Measurements from ENCODE around the gene PFDN6. TPM values are rescaled to one million over a fixed set of nuclear protein-coding genes. Genes with fewer than 3 reads are reported as not detected.

Gene PFDN6
- total and polyA plus RNA-seq, 2 of the 13 experiments (the other 11 are each of a cell fraction or from before 2014, with no cell fraction given): 75.5 to 87.0 TPM

DNA sequence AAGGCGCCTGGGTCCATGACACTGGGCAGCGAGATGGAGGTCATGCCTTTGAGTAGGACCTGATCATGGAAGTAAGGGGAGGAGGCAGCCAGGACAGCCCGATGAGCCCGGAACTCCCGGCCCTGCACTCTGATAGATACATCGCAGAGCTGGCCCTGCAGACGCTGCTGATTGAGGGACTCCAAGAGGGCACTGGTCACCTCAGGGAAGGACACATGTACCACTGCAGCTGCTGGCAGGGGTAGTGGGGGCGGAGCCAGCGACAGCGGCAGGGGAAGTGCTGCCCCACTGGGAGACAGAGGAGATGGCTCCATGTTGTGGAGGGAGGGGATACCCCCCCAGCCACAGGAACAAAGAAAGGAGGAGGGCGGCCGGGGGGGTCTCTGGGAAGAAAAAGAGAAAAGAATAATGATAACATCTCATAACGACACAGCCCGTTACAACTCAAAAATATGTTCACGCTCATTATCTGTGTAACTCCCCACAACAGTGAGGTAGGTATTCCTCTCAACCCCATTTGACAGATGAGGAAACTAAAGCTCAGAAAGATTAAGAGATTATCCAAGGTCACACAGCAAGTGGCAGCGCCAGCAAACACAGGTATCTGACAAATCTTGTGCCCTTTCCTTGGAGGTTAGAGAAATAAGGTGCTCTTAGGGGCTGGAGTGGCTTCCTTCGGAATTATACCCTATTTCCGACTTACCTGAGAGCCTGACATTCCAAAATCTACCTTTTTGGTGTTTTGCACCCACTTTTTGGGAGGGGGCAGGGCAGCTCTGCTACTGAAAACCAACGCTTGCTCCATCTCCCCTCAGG lies 27.4 kb downstream of the PFDN6 start (continued):
- TF ChIP-seq, protein P1, sequence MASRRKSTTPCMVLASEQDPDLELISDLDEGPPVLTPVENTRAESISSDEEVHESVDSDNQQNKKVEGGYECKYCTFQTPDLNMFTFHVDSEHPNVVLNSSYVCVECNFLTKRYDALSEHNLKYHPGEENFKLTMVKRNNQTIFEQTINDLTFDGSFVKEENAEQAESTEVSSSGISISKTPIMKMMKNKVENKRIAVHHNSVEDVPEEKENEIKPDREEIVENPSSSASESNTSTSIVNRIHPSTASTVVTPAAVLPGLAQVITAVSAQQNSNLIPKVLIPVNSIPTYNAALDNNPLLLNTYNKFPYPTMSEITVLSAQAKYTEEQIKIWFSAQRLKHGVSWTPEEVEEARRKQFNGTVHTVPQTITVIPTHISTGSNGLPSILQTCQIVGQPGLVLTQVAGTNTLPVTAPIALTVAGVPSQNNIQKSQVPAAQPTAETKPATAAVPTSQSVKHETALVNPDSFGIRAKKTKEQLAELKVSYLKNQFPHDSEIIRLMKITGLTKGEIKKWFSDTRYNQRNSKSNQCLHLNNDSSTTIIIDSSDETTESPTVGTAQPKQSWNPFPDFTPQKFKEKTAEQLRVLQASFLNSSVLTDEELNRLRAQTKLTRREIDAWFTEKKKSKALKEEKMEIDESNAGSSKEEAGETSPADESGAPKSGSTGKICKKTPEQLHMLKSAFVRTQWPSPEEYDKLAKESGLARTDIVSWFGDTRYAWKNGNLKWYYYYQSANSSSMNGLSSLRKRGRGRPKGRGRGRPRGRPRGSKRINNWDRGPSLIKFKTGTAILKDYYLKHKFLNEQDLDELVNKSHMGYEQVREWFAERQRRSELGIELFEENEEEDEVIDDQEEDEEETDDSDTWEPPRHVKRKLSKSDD (CRISPR knock-in tag; IDR thresholded peaks at IDR 0.05; ENCODE audit: low read depth): no peak
- no peak for TF ChIP-seq ZBTB20 (CRISPR knock-in tag; IDR thresholded peaks at IDR 0.05; ENCODE audit: borderline replicate concordance, low read depth)
- TF ChIP-seq, protein P2, sequence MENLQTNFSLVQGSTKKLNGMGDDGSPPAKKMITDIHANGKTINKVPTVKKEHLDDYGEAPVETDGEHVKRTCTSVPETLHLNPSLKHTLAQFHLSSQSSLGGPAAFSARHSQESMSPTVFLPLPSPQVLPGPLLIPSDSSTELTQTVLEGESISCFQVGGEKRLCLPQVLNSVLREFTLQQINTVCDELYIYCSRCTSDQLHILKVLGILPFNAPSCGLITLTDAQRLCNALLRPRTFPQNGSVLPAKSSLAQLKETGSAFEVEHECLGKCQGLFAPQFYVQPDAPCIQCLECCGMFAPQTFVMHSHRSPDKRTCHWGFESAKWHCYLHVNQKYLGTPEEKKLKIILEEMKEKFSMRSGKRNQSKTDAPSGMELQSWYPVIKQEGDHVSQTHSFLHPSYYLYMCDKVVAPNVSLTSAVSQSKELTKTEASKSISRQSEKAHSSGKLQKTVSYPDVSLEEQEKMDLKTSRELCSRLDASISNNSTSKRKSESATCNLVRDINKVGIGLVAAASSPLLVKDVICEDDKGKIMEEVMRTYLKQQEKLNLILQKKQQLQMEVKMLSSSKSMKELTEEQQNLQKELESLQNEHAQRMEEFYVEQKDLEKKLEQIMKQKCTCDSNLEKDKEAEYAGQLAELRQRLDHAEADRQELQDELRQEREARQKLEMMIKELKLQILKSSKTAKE (CRISPR knock-in tag; IDR thresholded peaks at IDR 0.05; ENCODE audit: borderline replicate concordance): no peak
- TF ChIP-seq FLYWCH1 (CRISPR knock-in tag; IDR thresholded peaks at IDR 0.05): no peak
- no peak for TF ChIP-seq ZNF530 (CRISPR knock-in tag; IDR thresholded peaks at IDR 0.05; ENCODE audit: low read depth)
- TF ChIP-seq PRMT3 (CRISPR knock-in tag; IDR thresholded peaks at IDR 0.05; ENCODE audit: borderline replicate concordance, low read depth): no peak
- TF ChIP-seq, protein P3, sequence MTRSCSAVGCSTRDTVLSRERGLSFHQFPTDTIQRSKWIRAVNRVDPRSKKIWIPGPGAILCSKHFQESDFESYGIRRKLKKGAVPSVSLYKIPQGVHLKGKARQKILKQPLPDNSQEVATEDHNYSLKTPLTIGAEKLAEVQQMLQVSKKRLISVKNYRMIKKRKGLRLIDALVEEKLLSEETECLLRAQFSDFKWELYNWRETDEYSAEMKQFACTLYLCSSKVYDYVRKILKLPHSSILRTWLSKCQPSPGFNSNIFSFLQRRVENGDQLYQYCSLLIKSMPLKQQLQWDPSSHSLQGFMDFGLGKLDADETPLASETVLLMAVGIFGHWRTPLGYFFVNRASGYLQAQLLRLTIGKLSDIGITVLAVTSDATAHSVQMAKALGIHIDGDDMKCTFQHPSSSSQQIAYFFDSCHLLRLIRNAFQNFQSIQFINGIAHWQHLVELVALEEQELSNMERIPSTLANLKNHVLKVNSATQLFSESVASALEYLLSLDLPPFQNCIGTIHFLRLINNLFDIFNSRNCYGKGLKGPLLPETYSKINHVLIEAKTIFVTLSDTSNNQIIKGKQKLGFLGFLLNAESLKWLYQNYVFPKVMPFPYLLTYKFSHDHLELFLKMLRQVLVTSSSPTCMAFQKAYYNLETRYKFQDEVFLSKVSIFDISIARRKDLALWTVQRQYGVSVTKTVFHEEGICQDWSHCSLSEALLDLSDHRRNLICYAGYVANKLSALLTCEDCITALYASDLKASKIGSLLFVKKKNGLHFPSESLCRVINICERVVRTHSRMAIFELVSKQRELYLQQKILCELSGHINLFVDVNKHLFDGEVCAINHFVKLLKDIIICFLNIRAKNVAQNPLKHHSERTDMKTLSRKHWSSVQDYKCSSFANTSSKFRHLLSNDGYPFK (CRISPR knock-in tag; IDR thresholded peaks at IDR 0.05; ENCODE audit: borderline replicate concordance): no peak
- TF ChIP-seq, protein P4, sequence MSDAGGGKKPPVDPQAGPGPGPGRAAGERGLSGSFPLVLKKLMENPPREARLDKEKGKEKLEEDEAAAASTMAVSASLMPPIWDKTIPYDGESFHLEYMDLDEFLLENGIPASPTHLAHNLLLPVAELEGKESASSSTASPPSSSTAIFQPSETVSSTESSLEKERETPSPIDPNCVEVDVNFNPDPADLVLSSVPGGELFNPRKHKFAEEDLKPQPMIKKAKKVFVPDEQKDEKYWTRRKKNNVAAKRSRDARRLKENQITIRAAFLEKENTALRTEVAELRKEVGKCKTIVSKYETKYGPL (CRISPR knock-in tag; IDR thresholded peaks at IDR 0.05): no peak
- no peak for TF ChIP-seq ZNF451 (CRISPR knock-in tag; IDR thresholded peaks at IDR 0.05)
- no peak for TF ChIP-seq SMAD9 (CRISPR knock-in tag; IDR thresholded peaks at IDR 0.05)
- no peak for TF ChIP-seq ZNF788 (CRISPR knock-in tag; IDR thresholded peaks at IDR 0.05; ENCODE audit: borderline replicate concordance)
- 0 out of 2 replicates have a peak, but pooled peaks have one; percentile 2 for TF ChIP-seq MTF2 (CRISPR knock-in tag; IDR thresholded peaks at IDR 0.05; ENCODE audit: borderline replicate concordance)
- no peak for TF ChIP-seq SP2 (CRISPR knock-in tag; IDR thresholded peaks at IDR 0.05)
- TF ChIP-seq ZC3H4 (CRISPR knock-in tag; IDR thresholded peaks at IDR 0.05; ENCODE audit: borderline replicate concordance): no peak
- TF ChIP-seq, protein P5, sequence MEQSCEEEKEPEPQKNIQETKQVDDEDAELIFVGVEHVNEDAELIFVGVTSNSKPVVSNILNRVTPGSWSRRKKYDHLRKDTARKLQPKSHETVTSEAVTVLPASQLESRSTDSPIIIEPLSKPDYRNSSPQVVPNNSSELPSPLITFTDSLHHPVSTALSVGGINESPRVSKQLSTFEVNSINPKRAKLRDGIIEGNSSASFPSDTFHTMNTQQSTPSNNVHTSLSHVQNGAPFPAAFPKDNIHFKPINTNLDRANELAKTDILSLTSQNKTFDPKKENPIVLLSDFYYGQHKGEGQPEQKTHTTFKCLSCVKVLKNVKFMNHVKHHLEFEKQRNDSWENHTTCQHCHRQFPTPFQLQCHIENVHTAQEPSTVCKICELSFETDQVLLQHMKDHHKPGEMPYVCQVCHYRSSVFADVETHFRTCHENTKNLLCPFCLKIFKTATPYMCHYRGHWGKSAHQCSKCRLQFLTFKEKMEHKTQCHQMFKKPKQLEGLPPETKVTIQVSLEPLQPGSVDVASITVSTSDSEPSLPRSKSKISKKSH (CRISPR knock-in tag; IDR thresholded peaks at IDR 0.05; ENCODE audit: borderline replicate concordance): no peak
- no peak for TF ChIP-seq TP53 (CRISPR knock-in tag; conservative IDR thresholded peaks at IDR 0.05)
- no peak for TF ChIP-seq SP1 (IDR thresholded peaks at IDR 0.05)
- peak; percentile 72 for TF ChIP-seq SP1 (CRISPR knock-in tag; IDR thresholded peaks at IDR 0.05)
- no peak for TF ChIP-seq ZNF775 (CRISPR knock-in tag; IDR thresholded peaks at IDR 0.05; ENCODE audit: borderline replicate concordance)
